Activated CD4-positive, alpha-beta T cell treated with anti-CD3 and anti-CD28 coated beads, Interleukin-2, amount 50 U/mL, for 16 hours (primary cell): ENCODE measurements around the gene OR10G7.
"Not testable (repeated sequence)": the region's sequence is repeated elsewhere in the genome, so short reads cannot be mapped to it uniquely, and the experiment has no call there.

ENCODE experiments used
- DNase-seq: peaks from one replicate; pipeline ENCODE4 v3.0.0-alpha.2; 2020

The OR10G7 gene

DNA sequence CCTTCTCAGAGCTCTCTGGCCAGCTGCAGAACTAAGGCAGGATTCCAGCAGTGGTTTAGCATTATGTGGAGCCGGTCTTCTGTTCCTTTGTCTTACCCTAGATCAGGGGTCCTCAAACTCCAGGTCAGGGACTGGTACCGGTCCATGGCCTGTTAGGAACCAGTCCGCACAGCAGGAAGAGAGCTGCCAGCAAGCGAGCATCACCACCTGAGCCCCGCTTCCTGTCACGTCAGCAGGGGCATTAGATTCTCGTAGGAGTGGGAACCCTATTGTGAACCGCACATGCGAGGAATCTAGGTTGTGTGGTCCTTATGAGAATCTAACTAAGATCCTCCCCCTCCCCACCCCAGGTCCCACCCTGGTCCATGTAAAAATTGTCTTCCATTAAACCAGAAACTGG lies 1.6 kb downstream of the OR10G7 start:
- no peak for DNase-seq

- DNase-seq: no peak
Observed at GRCh38 chr11:124036666-124037065, 4.5 kb downstream of the OR10G7 start.

GRCh38 chr11:124026498-124026897 lies 14.6 kb downstream of the OR10G7 start, which contains the start of gene OR10G8:
Gene OR10G8 (plus strand): TSS chr11:124026798. CDS start chr11:124029623, 2,825 bp downstream.
- DNase-seq: no peak

DNA sequence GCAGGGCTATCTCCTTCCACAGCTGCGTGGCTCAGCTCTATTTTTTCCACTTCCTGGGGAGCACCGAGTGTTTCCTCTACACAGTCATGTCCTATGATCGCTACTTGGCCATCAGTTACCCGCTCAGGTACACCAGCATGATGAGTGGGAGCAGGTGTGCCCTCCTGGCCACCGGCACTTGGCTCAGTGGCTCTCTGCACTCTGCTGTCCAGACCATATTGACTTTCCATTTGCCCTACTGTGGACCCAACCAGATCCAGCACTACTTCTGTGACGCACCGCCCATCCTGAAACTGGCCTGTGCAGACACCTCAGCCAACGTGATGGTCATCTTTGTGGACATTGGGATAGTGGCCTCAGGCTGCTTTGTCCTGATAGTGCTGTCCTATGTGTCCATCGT lies 25.3 kb downstream of the OR10G7 start:
- DNase-seq: not testable (repeated sequence)

- no peak for DNase-seq
Observed at GRCh38 chr11:124012697-124013096, 28.4 kb downstream of the OR10G7 start, which contains the start of gene OR10G4. Gene OR10G4 (plus strand): TSS chr11:124012997. CDS start chr11:124015575, 2,578 bp downstream.

DNA sequence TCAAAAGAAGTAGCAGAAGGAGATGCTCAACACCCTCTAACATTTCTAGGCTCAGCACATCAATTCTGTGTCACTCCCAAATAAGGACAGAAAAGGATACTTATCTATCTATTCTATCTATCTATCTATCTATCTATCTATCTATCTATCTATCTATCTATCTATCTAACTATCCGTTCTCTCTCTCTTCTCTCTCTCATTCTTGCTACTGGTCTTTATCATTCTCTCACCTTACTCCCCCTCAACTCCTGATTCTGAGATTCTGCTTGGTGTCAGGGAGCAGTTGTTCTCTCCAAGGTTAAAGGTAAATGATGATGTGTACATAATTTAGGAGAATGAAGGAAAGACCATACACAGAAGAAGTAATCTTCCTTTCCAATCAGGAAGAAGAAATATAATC lies 46.0 kb downstream of the OR10G7 start, which contains the start of gene OR10G6:
OR10G6 (minus strand) TSS at position 43 of the 400 bp plus-strand sequence; CDS start at position 43, 0 bp downstream.
- DNase-seq: no peak
